PC-9 (cell line): Measurements from ENCODE around the gene ZNF197.
"Not testable (repeated sequence)": the region's sequence is repeated elsewhere in the genome, so short reads cannot be mapped to it uniquely, and the experiment has no call there.

ENCODE experiments used
- EZH2 ChIP-seq: fragments of 200-600 bp; sonication (generic); IDR thresholded peaks from 2 replicates; pipeline ENCODE4 v1.8.0; 2017; ENCODE audit warnings: antibody characterized with exemption, low read depth
- TF ChIP-seq, protein P1 (sequence below): fragments of 200-600 bp; sonication (generic); conservative IDR thresholded peaks from 2 replicates; pipeline ENCODE4 v1.6.1; 2017; ENCODE audit warnings: mixed run types, antibody characterized with exemption, mild to moderate bottlenecking, moderate library complexity

DNA sequence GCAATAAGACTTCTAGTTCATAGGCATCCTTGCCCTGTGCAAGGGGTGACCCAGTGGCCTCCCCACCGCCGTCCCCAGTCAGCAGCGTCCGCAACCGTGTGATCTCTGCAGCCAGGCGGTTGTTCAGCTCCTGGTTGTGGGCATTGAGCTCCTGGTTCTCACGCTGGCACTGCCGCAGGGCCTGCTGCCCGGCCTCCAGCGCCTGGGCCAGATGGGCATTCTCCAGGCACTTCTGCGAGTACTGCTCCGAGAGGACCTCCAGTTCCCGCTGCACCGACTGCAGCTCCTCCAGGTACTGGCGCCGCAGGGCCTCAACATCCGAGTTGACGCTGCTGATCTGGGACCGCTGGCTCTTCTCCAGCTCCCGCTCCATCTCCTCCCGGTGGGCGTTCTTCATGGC lies 46.5 kb upstream of the ZNF197 start:
- not testable (repeated sequence) for TF ChIP-seq EZH2
- TF ChIP-seq, protein P1, sequence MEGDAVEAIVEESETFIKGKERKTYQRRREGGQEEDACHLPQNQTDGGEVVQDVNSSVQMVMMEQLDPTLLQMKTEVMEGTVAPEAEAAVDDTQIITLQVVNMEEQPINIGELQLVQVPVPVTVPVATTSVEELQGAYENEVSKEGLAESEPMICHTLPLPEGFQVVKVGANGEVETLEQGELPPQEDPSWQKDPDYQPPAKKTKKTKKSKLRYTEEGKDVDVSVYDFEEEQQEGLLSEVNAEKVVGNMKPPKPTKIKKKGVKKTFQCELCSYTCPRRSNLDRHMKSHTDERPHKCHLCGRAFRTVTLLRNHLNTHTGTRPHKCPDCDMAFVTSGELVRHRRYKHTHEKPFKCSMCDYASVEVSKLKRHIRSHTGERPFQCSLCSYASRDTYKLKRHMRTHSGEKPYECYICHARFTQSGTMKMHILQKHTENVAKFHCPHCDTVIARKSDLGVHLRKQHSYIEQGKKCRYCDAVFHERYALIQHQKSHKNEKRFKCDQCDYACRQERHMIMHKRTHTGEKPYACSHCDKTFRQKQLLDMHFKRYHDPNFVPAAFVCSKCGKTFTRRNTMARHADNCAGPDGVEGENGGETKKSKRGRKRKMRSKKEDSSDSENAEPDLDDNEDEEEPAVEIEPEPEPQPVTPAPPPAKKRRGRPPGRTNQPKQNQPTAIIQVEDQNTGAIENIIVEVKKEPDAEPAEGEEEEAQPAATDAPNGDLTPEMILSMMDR: not testable (repeated sequence)
